Measurements from ENCODE around the gene LRRC26. TPM values are rescaled to one million over a fixed set of nuclear protein-coding genes. Genes with fewer than 3 reads are reported as not detected.

LRRC26 gene
- total RNA-seq, 1 donor = not detected

GRCh38 chr9:137134191-137134590 is 35.7 kb downstream of the LRRC26 start:
- H3K4me1 ChIP-seq (ENCODE audit: insufficient read depth, low read length) = no peaks in the 10 kb centered on the region
- no peak overlapping the region for H3K4me2 ChIP-seq (ENCODE audit: insufficient read depth, low read length)
- no peaks in the 10 kb centered on the region for H4K20me1 ChIP-seq (ENCODE audit: insufficient read depth, low read length)
- peaks cover under 1% of the 10 kb centered on the region for H3K79me2 ChIP-seq (ENCODE audit: insufficient read depth, low read length)
- H3K27ac ChIP-seq (ENCODE audit: low read depth, low read length) = no peak overlapping the region
- no peak for DNase-seq (ENCODE audit: insufficient read length, low spot score, missing footprints)
- peaks cover 28% of the 10 kb centered on the region for H3K27me3 ChIP-seq (ENCODE audit: insufficient read depth, low read length)
- TF ChIP-seq CTCF (IDR thresholded peaks at IDR 0.05; ENCODE audit: extremely low read depth, low read depth, low read length) = no peak
- no peaks in the 10 kb centered on the region for H3K36me3 ChIP-seq (ENCODE audit: insufficient read depth, low read length)
- H3K9me3 ChIP-seq (ENCODE audit: low read depth, low read length) = no peaks in the 10 kb centered on the region
- H3K4me3 ChIP-seq (ENCODE audit: insufficient read depth, low read length) = no peak overlapping the region
- H2AFZ ChIP-seq (ENCODE audit: low read length) = no peak overlapping the region

GRCh38 chr9:137130176-137130755 is 39.6 kb downstream of the LRRC26 start:
- H3K27ac ChIP-seq (ENCODE audit: low read depth, low read length) = no peak overlapping the region
- H4K20me1 ChIP-seq (ENCODE audit: insufficient read depth, low read length) = peaks cover 9% of the 10 kb centered on the region
- no peaks in the 10 kb centered on the region for H3K9me3 ChIP-seq (ENCODE audit: low read depth, low read length)
- H3K27me3 ChIP-seq (ENCODE audit: insufficient read depth, low read length) = no peaks in the 10 kb centered on the region
- peak overlapping the region; percentile 78 for H3K4me3 ChIP-seq (ENCODE audit: insufficient read depth, low read length)
- peaks cover 25% of the 10 kb centered on the region for H3K79me2 ChIP-seq (ENCODE audit: insufficient read depth, low read length)
- H3K4me2 ChIP-seq (ENCODE audit: insufficient read depth, low read length) = peak overlapping the region; percentile 97
- peak overlapping the region; percentile 76 for H2AFZ ChIP-seq (ENCODE audit: low read length)
- peaks cover 15% of the 10 kb centered on the region for H3K4me1 ChIP-seq (ENCODE audit: insufficient read depth, low read length)
- no peak for TF ChIP-seq CTCF (IDR thresholded peaks at IDR 0.05; ENCODE audit: extremely low read depth, low read depth, low read length)
- DNase-seq (ENCODE audit: insufficient read length, low spot score, missing footprints) = no peak
- no peaks in the 10 kb centered on the region for H3K36me3 ChIP-seq (ENCODE audit: insufficient read depth, low read length)

DNA sequence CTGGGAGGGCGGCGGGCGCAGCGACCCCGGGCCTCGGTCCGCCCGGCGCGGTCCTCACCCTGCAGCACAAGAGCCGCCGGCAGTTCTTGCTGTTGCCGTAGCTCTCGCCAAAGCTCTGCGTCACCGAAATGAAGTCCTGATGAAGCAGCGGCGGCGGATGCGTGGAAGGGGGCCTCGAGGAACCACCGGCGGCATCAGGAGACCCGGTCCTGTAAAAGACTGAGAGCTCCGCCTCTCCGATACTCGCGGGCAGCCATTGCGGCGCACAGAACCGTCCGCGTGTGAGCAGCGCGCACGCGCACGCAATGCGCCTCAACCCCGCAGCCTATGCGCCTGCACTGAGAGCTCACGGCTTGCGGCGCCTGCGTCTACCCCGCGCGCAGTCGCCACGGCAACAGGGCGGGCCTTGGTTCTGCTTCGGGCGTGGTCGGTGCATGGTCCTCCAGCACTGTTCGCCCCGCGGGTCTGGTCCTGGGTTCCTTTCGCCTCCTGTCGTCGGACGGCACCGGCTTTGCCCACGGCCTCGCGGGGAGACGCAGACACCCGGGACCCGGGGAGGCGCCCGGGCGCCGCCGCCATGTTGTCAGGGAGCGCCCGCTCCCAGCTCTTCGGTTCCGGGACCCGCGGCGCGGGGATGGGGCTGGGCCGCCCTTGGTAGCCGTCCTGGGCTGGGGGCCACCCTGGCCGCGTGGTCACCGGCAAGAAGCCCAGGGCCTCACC is 40.2 kb downstream of the LRRC26 start:
- Histone ChIP-seq H3K4me2 (ENCODE audit: insufficient read depth, low read length) (peak overlapping the region; percentile 97), H3K4me1 (ENCODE audit: insufficient read depth, low read length) (peaks cover 15% of the 10 kb centered on the region), H4K20me1 (ENCODE audit: insufficient read depth, low read length) (peaks cover 9% of the 10 kb centered on the region), H3K79me2 (ENCODE audit: insufficient read depth, low read length) (peaks cover 25% of the 10 kb centered on the region), H3K27me3 (ENCODE audit: insufficient read depth, low read length) (no peaks in the 10 kb centered on the region), H3K9me3 (ENCODE audit: low read depth, low read length) (no peaks in the 10 kb centered on the region), H2AFZ (ENCODE audit: low read length) (peak overlapping the region; percentile 76), H3K27ac (ENCODE audit: low read depth, low read length) (peak overlapping the region; percentile 51), H3K36me3 (ENCODE audit: insufficient read depth, low read length) (no peaks in the 10 kb centered on the region), H3K4me3 (ENCODE audit: insufficient read depth, low read length) (peak overlapping the region; percentile 78)
- no peak for TF ChIP-seq CTCF (IDR thresholded peaks at IDR 0.05; ENCODE audit: extremely low read depth, low read depth, low read length)
- DNase-seq (ENCODE audit: insufficient read length, low spot score, missing footprints) = peak; percentile 100

- H3K4me1 ChIP-seq (ENCODE audit: insufficient read depth, low read length) = peaks cover 15% of the 10 kb centered on the region
- H2AFZ ChIP-seq (ENCODE audit: low read length) = peak overlapping the region; percentile 76
Observed at GRCh38 chr9:137128862-137129455, 40.9 kb downstream of the LRRC26 start.

More at GRCh38 chr9:137128862-137129455, 40.9 kb downstream of the LRRC26 start:
- peaks cover 14% of the 10 kb centered on the region for H4K20me1 ChIP-seq (ENCODE audit: insufficient read depth, low read length)
- H3K4me3 ChIP-seq (ENCODE audit: insufficient read depth, low read length) = peak overlapping the region; percentile 78
- DNase-seq (ENCODE audit: insufficient read length, low spot score, missing footprints) = peak; percentile 73
- H3K27ac ChIP-seq (ENCODE audit: low read depth, low read length) = peak overlapping the region; percentile 51
- TF ChIP-seq CTCF (IDR thresholded peaks at IDR 0.05; ENCODE audit: extremely low read depth, low read depth, low read length) = no peak
- H3K79me2 ChIP-seq (ENCODE audit: insufficient read depth, low read length) = peaks cover 25% of the 10 kb centered on the region
- H3K9me3 ChIP-seq (ENCODE audit: low read depth, low read length) = no peaks in the 10 kb centered on the region
- H3K4me2 ChIP-seq (ENCODE audit: insufficient read depth, low read length) = peak overlapping the region; percentile 97
- no peaks in the 10 kb centered on the region for H3K36me3 ChIP-seq (ENCODE audit: insufficient read depth, low read length)
- no peaks in the 10 kb centered on the region for H3K27me3 ChIP-seq (ENCODE audit: insufficient read depth, low read length)
